Activated naive CD8-positive, alpha-beta T cell (primary cell): Measurements from ENCODE around the gene PLCL1.
A peak's percentile ranks its signal among the peaks of the same experiment; 100 is the strongest.

Experiments
- H3K27ac Mint-ChIP-seq: one replicate; pipeline ENCODE4 v1.8.0; 2021; ENCODE audit warnings: mixed read lengths
- H3K27me3 Mint-ChIP-seq: one replicate; pipeline ENCODE4 v1.8.0; 2021; ENCODE audit warnings: mixed read lengths
- H3K36me3 Mint-ChIP-seq: one replicate; pipeline ENCODE4 v1.8.0; 2021; ENCODE audit warnings: mixed read lengths
- H3K4me1 Mint-ChIP-seq: one replicate; pipeline ENCODE4 v1.8.0; 2021; ENCODE audit warnings: low read depth, mixed read lengths
- H3K4me3 Mint-ChIP-seq: one replicate; pipeline ENCODE4 v1.8.0; 2021; ENCODE audit warnings: mild to moderate bottlenecking, mixed read lengths
- H3K9me3 Mint-ChIP-seq: one replicate; pipeline ENCODE4 v1.8.0; 2021; ENCODE audit warnings: low read depth, mixed read lengths

Gene PLCL1

GRCh38 chr2:197804049-197804757 lies at the start of gene PLCL1:
PLCL1 (plus strand) TSS chr2:197804593.
- Mint-ChIP-seq H3K27me3 (peaks cover 4% of the 10 kb centered on the region), H3K36me3 (no peaks in the 10 kb centered on the region), H3K27ac (peak within 1 kb of the TSS; percentile 84), H3K9me3 (no peaks in the 10 kb centered on the region), H3K4me3 (peak within 1 kb of the TSS; percentile 92), H3K4me1 (peaks cover 43% of the 10 kb centered on the region)

GRCh38 chr2:197759013-197759412 lies 45.4 kb upstream of the PLCL1 start:
- Mint-ChIP-seq H3K4me1 (no peaks in the 10 kb centered on the region), H3K27ac (no peak overlapping the region), H3K27me3 (peaks cover 4% of the 10 kb centered on the region)

GRCh38 chr2:197759625-197760292 lies 44.6 kb upstream of the PLCL1 start:
- H3K36me3 Mint-ChIP-seq: peaks cover 10% of the 10 kb centered on the region
- no peak overlapping the region for H3K4me3 Mint-ChIP-seq
- no peaks in the 10 kb centered on the region for H3K4me1 Mint-ChIP-seq
- H3K9me3 Mint-ChIP-seq: peaks cover 14% of the 10 kb centered on the region
- peaks cover 4% of the 10 kb centered on the region for H3K27me3 Mint-ChIP-seq
- no peak overlapping the region for H3K27ac Mint-ChIP-seq

More at GRCh38 chr2:197759013-197759412, 45.4 kb upstream of the PLCL1 start:
- H3K9me3 Mint-ChIP-seq: peaks cover 14% of the 10 kb centered on the region
- peaks cover 10% of the 10 kb centered on the region for H3K36me3 Mint-ChIP-seq
- H3K4me3 Mint-ChIP-seq: no peak overlapping the region

- Mint-ChIP-seq H3K4me3 (no peak overlapping the region), H3K4me1 (no peaks in the 10 kb centered on the region), H3K36me3 (peaks cover 10% of the 10 kb centered on the region), H3K9me3 (peaks cover 14% of the 10 kb centered on the region), H3K27me3 (peaks cover 4% of the 10 kb centered on the region), H3K27ac (no peak overlapping the region)
Measured at GRCh38 chr2:197760293-197760657, 44.1 kb upstream of the PLCL1 start.

GRCh38 chr2:197777823-197778407 lies 26.5 kb upstream of the PLCL1 start:
- no peaks in the 10 kb centered on the region for H3K4me1 Mint-ChIP-seq
- H3K36me3 Mint-ChIP-seq: no peaks in the 10 kb centered on the region
- H3K27me3 Mint-ChIP-seq: peaks cover 9% of the 10 kb centered on the region
- H3K4me3 Mint-ChIP-seq: no peak overlapping the region
- no peaks in the 10 kb centered on the region for H3K9me3 Mint-ChIP-seq
- H3K27ac Mint-ChIP-seq: no peak overlapping the region

- Mint-ChIP-seq H3K4me1 (no peaks in the 10 kb centered on the region), H3K9me3 (no peaks in the 10 kb centered on the region), H3K27ac (no peak overlapping the region), H3K27me3 (peaks cover 9% of the 10 kb centered on the region), H3K4me3 (no peak overlapping the region), H3K36me3 (no peaks in the 10 kb centered on the region)
Measured at GRCh38 chr2:197779261-197779660, 25.1 kb upstream of the PLCL1 start.

GRCh38 chr2:197782126-197782525 lies 22.3 kb upstream of the PLCL1 start:
- H3K36me3 Mint-ChIP-seq: no peaks in the 10 kb centered on the region
- no peak overlapping the region for H3K27ac Mint-ChIP-seq

GRCh38 chr2:197784956-197785941 lies 19.1 kb upstream of the PLCL1 start, which contains the start of gene BOLL:
BOLL (minus strand) TSS chr2:197785319; CDS start chr2:197781850, 3,469 bp downstream.
- Mint-ChIP-seq H3K27me3 (peaks cover 16% of the 10 kb centered on the region), H3K4me1 (peaks cover 2% of the 10 kb centered on the region), H3K9me3 (no peaks in the 10 kb centered on the region), H3K4me3 (peak within 1 kb of the TSS; percentile 78), H3K36me3 (no peaks in the 10 kb centered on the region), H3K27ac (peak within 1 kb of the TSS; percentile 46)

More at GRCh38 chr2:197782126-197782525, 22.3 kb upstream of the PLCL1 start:
- Mint-ChIP-seq H3K4me3 (no peak overlapping the region), H3K27me3 (peaks cover 7% of the 10 kb centered on the region), H3K9me3 (no peaks in the 10 kb centered on the region), H3K4me1 (peaks cover 2% of the 10 kb centered on the region)

GRCh38 chr2:197786010-197786877 lies 18.1 kb upstream of the PLCL1 start:
- H3K4me3 Mint-ChIP-seq: peak overlapping the region; percentile 78
- H3K4me1 Mint-ChIP-seq: peaks cover 2% of the 10 kb centered on the region
- no peaks in the 10 kb centered on the region for H3K9me3 Mint-ChIP-seq
- no peaks in the 10 kb centered on the region for H3K36me3 Mint-ChIP-seq
- peaks cover 16% of the 10 kb centered on the region for H3K27me3 Mint-ChIP-seq
- H3K27ac Mint-ChIP-seq: peak overlapping the region; percentile 46

- Mint-ChIP-seq H3K27me3 (peaks cover 15% of the 10 kb centered on the region), H3K36me3 (peaks cover 4% of the 10 kb centered on the region), H3K4me3 (no peak overlapping the region), H3K4me1 (no peaks in the 10 kb centered on the region), H3K9me3 (no peaks in the 10 kb centered on the region), H3K27ac (no peak overlapping the region)
Measured at GRCh38 chr2:197793456-197793855, 10.9 kb upstream of the PLCL1 start.

- Mint-ChIP-seq H3K4me3 (no peak overlapping the region), H3K27me3 (peaks cover 15% of the 10 kb centered on the region), H3K36me3 (peaks cover 4% of the 10 kb centered on the region), H3K9me3 (no peaks in the 10 kb centered on the region), H3K27ac (no peak overlapping the region), H3K4me1 (no peaks in the 10 kb centered on the region)
Measured at GRCh38 chr2:197795277-197795676, 9.1 kb upstream of the PLCL1 start.

GRCh38 chr2:197798187-197798586 lies 6.2 kb upstream of the PLCL1 start:
- Mint-ChIP-seq H3K27me3 (peaks cover 12% of the 10 kb centered on the region), H3K27ac (no peak overlapping the region), H3K4me3 (no peak overlapping the region), H3K4me1 (peaks cover 3% of the 10 kb centered on the region), H3K36me3 (no peaks in the 10 kb centered on the region), H3K9me3 (no peaks in the 10 kb centered on the region)

GRCh38 chr2:197799068-197799467 lies 5.3 kb upstream of the PLCL1 start:
- H3K27me3 Mint-ChIP-seq: peaks cover 12% of the 10 kb centered on the region
- H3K4me3 Mint-ChIP-seq: no peak overlapping the region
- no peaks in the 10 kb centered on the region for H3K36me3 Mint-ChIP-seq
- H3K4me1 Mint-ChIP-seq: peaks cover 9% of the 10 kb centered on the region
- H3K9me3 Mint-ChIP-seq: no peaks in the 10 kb centered on the region
- no peak overlapping the region for H3K27ac Mint-ChIP-seq

- H3K27ac Mint-ChIP-seq: no peak overlapping the region
- peaks cover 10% of the 10 kb centered on the region for H3K27me3 Mint-ChIP-seq
- no peaks in the 10 kb centered on the region for H3K36me3 Mint-ChIP-seq
- no peak overlapping the region for H3K4me3 Mint-ChIP-seq
- H3K4me1 Mint-ChIP-seq: peaks cover 12% of the 10 kb centered on the region
- no peaks in the 10 kb centered on the region for H3K9me3 Mint-ChIP-seq
Measured at GRCh38 chr2:197800091-197800490, 4.3 kb upstream of the PLCL1 start.
